Lung (tissue), 12 donors: ENCODE data around the gene CYSTM1. TPM values are rescaled to one million over a fixed set of nuclear protein-coding genes. Genes with fewer than 3 reads are reported as not detected.
"Not testable (repeated sequence)": the region's sequence is repeated elsewhere in the genome, so short reads cannot be mapped to it uniquely, and the experiment has no call there.

Source experiments
- ATAC-seq: fragments of 200-7000 bp; cut with Tn5 transposase; one replicate; pipeline ENCODE4 v1.9.1; 2020; ENCODE audit warnings: moderate number of reproducible peaks; ENCODE audit not compliant: insufficient read depth, low FRiP score
- DNase-seq, 3 donors: peaks; one replicate each; pipeline ENCODE4 v3.0.0-alpha.2; 2013 to 2017
- H3K27ac ChIP-seq, 2 donors: one replicate each; pipeline ENCODE4 v1.5.1; 2013; ENCODE audit warnings: mild to moderate bottlenecking in 2 of 2, moderate library complexity in 2 of 2, control low read depth in 1 of 2, inconsistent platforms in 1 of 2, low read depth in 1 of 2, low read length in 1 of 2
- H3K27me3 ChIP-seq, 3 donors: one replicate each; pipeline ENCODE4 v1.5.1; 2013; ENCODE audit warnings: low read length in 2 of 3; ENCODE audit not compliant: control insufficient read depth in 3 of 3, insufficient read depth in 3 of 3
- H3K36me3 ChIP-seq, 4 donors: one replicate each; pipeline ENCODE4 v1.5.1; 2013; ENCODE audit warnings: low read length in 4 of 4, mild to moderate bottlenecking in 1 of 4, moderate library complexity in 1 of 4; ENCODE audit not compliant: control insufficient read depth in 4 of 4, insufficient read depth in 4 of 4
- H3K4me1 ChIP-seq, 5 donors: one replicate each; pipeline ENCODE4 v1.5.1; 2013; ENCODE audit warnings: low read length in 5 of 5, mild to moderate bottlenecking in 2 of 5, moderate library complexity in 1 of 5; ENCODE audit not compliant: control insufficient read depth in 5 of 5, insufficient read depth in 5 of 5
- H3K4me3 ChIP-seq: one replicate; pipeline ENCODE4 v1.5.1; 2013; ENCODE audit warnings: mild to moderate bottlenecking, control low read depth, moderate library complexity
- H3K9ac ChIP-seq, 2 donors: one replicate each; pipeline ENCODE4 v1.5.1; 2013; ENCODE audit warnings: low read length in 2 of 2, control low read depth in 1 of 2; ENCODE audit not compliant: insufficient read depth in 1 of 2
- H3K9me3 ChIP-seq, 4 donors: one replicate each; pipeline ENCODE4 v1.5.1; 2013; ENCODE audit warnings: low read length in 3 of 4, mild to moderate bottlenecking in 1 of 4, moderate library complexity in 1 of 4; ENCODE audit not compliant: control insufficient read depth in 4 of 4, insufficient read depth in 3 of 4
- WGBS, 2 donors: extraction: QIAGEN DNeasy Blood & Tissue Kit; methylation state at CpG; one replicate each; pipeline ENCODE4 v1.1.7; 2013; 5-methylcytosine and 5-hydroxymethylcytosine counted together
- polyA plus RNA-seq, 2 donors: library from polyadenylated mRNA; stranded (reverse); fragments of 200-250 nt; gene quantifications; one replicate each; pipeline ENCODE4 v1.2.1, GENCODE V29; 2013
- total RNA-seq, 2 donors: library from RNA; depleted of rRNA in 1 of 2; stranded (reverse); fragments of >200 nt in 1 of 2; gene quantifications; one replicate each; pipeline ENCODE4 v1.2.1, GENCODE V29; 2014 to 2021
- TF ChIP-seq, protein P1 (sequence below): IDR thresholded peaks from 2 replicates; pipeline ENCODE4 v1.5.1; 2012; ENCODE audit warnings: mild to moderate bottlenecking; ENCODE audit errors: control extremely low read depth, extremely low read depth
- donor health status: control.
- donor health status: control.
- donor health status: Bipolar disorder and iron deficiency.
- donor health status: healthy.
- donor health status: DM: yes; HTN: yes; CAD: no.

The CYSTM1 gene
- total and polyA plus RNA-seq, 4 donors, result 37.1 to 274 (median 107) TPM

DNA sequence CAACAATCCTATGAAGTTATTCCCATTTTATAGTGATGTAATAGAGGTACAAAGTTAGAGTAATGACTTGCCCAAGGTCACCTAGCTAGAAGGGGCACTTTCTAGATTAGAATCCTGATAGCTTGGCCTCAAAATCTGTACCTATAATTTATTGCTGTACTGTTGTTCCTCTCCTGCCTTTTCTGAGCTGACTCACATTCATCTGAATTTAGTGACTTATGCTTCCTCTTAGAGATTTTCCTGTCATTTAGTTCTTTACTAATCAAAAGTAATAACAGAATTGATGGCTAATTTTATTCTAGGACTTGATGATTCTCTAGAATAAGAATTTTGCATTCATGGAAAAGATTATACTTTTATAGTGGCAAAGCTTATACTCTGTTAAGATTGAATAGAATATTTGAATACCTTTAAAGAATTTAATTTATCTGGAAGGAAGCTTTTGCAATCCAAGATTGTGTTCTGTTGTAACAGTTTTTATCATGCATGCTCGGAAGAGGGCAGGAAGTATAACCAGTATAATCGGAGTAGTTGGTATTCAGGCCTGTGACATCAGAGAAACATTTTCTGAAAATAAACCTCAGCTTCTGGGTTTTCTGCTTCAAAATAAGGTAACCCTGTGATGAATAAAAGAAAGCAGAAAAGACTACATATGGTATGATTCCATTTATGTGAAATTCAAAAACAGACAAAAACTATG is 21.3 kb downstream of the CYSTM1 start:
- 23 to 38% methylated on average over 2 of the region's 2 CpGs for WGBS, 2 donors
- H3K27ac ChIP-seq, result no peak overlapping the region

DNA sequence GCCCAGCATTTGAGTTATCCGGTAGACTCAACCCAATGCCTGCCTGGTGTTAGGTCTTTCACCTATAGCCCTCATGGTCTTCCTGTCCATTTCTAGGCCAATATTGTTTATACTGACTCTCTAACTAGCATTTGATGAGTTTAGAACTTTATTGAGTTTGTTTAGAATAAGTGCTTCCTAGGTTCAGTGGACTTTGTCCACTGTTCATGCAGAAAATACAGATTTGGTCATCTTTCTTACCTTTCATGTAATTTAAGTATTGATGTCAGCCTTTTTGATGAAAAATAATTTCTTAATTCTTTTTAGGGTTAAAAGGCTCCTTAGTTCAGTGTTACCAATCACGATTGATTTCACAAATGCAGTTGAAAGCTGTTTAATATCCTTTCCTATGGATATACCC is 22.0 kb downstream of the CYSTM1 start:
- WGBS, 2 donors, result 92 to 96% methylated on average over 2 of the region's 2 CpGs
- Histone ChIP-seq H3K9ac (no peak overlapping the region), H3K27ac (no peak overlapping the region), H3K9me3 (no peaks in the 10 kb centered on the region), H3K27me3 (no peaks in the 10 kb centered on the region), H3K4me3 (no peak overlapping the region), H3K4me1 (peaks cover 0 to 7% (median 0%) of the 10 kb centered on the region in 5 donors), H3K36me3 (peaks cover 2 to 6% (median 3%) of the 10 kb centered on the region in 4 donors)
- TF ChIP-seq, protein P1, sequence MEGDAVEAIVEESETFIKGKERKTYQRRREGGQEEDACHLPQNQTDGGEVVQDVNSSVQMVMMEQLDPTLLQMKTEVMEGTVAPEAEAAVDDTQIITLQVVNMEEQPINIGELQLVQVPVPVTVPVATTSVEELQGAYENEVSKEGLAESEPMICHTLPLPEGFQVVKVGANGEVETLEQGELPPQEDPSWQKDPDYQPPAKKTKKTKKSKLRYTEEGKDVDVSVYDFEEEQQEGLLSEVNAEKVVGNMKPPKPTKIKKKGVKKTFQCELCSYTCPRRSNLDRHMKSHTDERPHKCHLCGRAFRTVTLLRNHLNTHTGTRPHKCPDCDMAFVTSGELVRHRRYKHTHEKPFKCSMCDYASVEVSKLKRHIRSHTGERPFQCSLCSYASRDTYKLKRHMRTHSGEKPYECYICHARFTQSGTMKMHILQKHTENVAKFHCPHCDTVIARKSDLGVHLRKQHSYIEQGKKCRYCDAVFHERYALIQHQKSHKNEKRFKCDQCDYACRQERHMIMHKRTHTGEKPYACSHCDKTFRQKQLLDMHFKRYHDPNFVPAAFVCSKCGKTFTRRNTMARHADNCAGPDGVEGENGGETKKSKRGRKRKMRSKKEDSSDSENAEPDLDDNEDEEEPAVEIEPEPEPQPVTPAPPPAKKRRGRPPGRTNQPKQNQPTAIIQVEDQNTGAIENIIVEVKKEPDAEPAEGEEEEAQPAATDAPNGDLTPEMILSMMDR, result no peak
- no peak for ATAC-seq
- no peak for DNase-seq

More for the DNA sequence above, 21.3 kb downstream of the CYSTM1 start:
- Histone ChIP-seq H3K9me3 (no peaks in the 10 kb centered on the region), H3K4me3 (no peak overlapping the region), H3K36me3 (peaks cover 2 to 6% (median 3%) of the 10 kb centered on the region in 4 donors), H3K27me3 (no peaks in the 10 kb centered on the region), H3K9ac (no peak overlapping the region), H3K4me1 (peaks cover 0 to 13% (median 0%) of the 10 kb centered on the region in 5 donors)
- TF ChIP-seq, protein P1, result no peak
- ATAC-seq, result no peak
- DNase-seq, result no peak

DNA sequence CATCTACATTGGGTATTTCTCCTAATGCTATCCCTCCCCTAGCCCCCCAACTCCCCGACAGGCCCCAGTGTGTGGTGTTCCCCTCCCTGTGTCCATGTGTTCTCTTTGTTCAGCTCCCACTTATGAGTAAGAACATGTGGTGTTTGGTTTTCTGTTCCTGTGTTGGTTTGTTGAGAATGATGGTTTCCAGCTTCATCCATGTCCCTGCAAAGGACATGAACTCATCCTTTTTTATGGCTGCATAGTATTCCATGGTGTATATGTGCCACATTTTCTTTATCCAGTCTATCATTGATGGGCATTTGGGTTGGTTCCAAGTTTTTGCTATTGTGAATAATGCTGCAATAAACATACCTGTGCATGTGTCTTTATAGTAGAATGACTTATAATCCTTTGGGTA is 23.9 kb downstream of the CYSTM1 start:
- not testable (repeated sequence) for H3K4me1 ChIP-seq, ATAC-seq, DNase-seq, H3K27me3 ChIP-seq, H3K9ac ChIP-seq, H3K9me3 ChIP-seq, H3K4me3 ChIP-seq, H3K36me3 ChIP-seq, H3K27ac ChIP-seq
- WGBS, 2 donors, result 93 to 100% methylated on average over 1 of the region's 1 CpG

DNA sequence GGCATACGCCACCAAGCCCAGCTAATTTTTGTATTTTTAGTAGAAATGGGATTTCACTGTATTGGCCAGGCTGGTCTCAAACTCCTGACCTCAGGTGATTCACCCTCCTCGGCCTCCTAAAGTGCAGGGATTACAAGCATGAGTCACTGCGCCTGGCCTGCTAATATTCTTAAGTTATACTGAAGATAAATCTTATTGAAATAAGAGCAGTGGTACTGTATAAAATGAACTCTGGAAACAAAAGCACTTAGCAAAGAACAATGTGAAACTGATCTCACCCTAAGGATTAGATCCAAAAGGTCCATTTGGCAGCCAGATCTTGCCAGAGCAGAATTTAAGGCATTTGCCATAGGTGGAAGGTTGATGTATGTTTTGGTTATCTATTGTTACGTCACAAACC is 27.1 kb downstream of the CYSTM1 start:
- Histone ChIP-seq H3K9me3 (no peaks in the 10 kb centered on the region), H3K27me3 (no peaks in the 10 kb centered on the region), H3K9ac (no peak overlapping the region), H3K36me3 (no peaks in the 10 kb centered on the region), H3K4me3 (no peak overlapping the region), H3K27ac (no peak overlapping the region), H3K4me1 (peaks cover 0 to 19% (median 3%) of the 10 kb centered on the region in 5 donors)
- TF ChIP-seq, protein P1, result no peak
- 70 to 73% methylated on average over 4 of the region's 4 CpGs for WGBS, 2 donors
- ATAC-seq (no peak), DNase-seq (no peak)
